HEK293 (cell line): ENCODE measurements around the gene RAB8A.
A peak's percentile ranks its signal among the peaks of the same experiment; 100 is the strongest.

Experiments used
- CTCF ChIP-seq: fragments of 450-650 bp; formaldehyde crosslinking; IDR thresholded peaks from 2 replicates; pipeline ENCODE4 v1.5.1; 2016; ENCODE audit warnings: missing biosample characterization, missing genetic modification characterization
- EGR2 ChIP-seq: fragments of 450-650 bp; formaldehyde crosslinking; IDR thresholded peaks from 2 replicates; pipeline ENCODE4 v1.5.1; 2016; ENCODE audit warnings: low read depth, missing biosample characterization, missing genetic modification characterization
- GLI4 ChIP-seq: fragments of 450-650 bp; formaldehyde crosslinking; IDR thresholded peaks from 2 replicates; pipeline ENCODE4 v1.5.1; 2016; ENCODE audit warnings: missing biosample characterization, missing genetic modification characterization
- HOXD13 ChIP-seq: sonication (generic); formaldehyde crosslinking; IDR thresholded peaks from 2 replicates; pipeline ENCODE4 v1.8.0; 2022; ENCODE audit warnings: missing genetic modification reagents, borderline replicate concordance
- KLF10 ChIP-seq: fragments of 450-650 bp; IDR thresholded peaks from 2 replicates; pipeline ENCODE4 v1.5.1; 2018; ENCODE audit warnings: missing biosample characterization, mild to moderate bottlenecking, missing genetic modification characterization
- KLF16 ChIP-seq: fragments of 450-650 bp; formaldehyde crosslinking; IDR thresholded peaks from 2 replicates; pipeline ENCODE4 v1.5.1; 2017; ENCODE audit warnings: missing biosample characterization, missing genetic modification characterization
- PBX3 ChIP-seq: sonication (generic); formaldehyde crosslinking; IDR thresholded peaks from 2 replicates; pipeline ENCODE4 v1.8.1; 2022; ENCODE audit warnings: mild to moderate bottlenecking, moderate library complexity, missing genetic modification reagents
- REPIN1 ChIP-seq: fragments of 450-650 bp; formaldehyde crosslinking; IDR thresholded peaks from 2 replicates; pipeline ENCODE4 v1.5.1; 2017; ENCODE audit warnings: missing biosample characterization, missing genetic modification characterization, low read depth
- ZBTB10 ChIP-seq: fragments of 450-650 bp; formaldehyde crosslinking; IDR thresholded peaks from 2 replicates; pipeline ENCODE4 v1.5.1; 2016; ENCODE audit warnings: missing biosample characterization, missing genetic modification characterization
- ZBTB20 ChIP-seq: fragments of 450-650 bp; formaldehyde crosslinking; IDR thresholded peaks from 2 replicates; pipeline ENCODE4 v1.5.1; 2016; ENCODE audit warnings: missing biosample characterization, missing genetic modification characterization
- ZBTB26 ChIP-seq: fragments of 450-650 bp; formaldehyde crosslinking; optimal IDR thresholded peaks from 2 replicates; pipeline ENCODE3; 2016; ENCODE audit warnings: missing biosample characterization, mild to moderate bottlenecking, missing genetic modification characterization
- ZFP69B ChIP-seq: fragments of 450-650 bp; formaldehyde crosslinking; IDR thresholded peaks from 2 replicates; pipeline ENCODE4 v1.5.1; 2016; ENCODE audit warnings: missing biosample characterization, missing genetic modification characterization
- ZNF174 ChIP-seq: fragments of 450-650 bp; formaldehyde crosslinking; IDR thresholded peaks from 2 replicates; pipeline ENCODE4 v1.5.0; 2017; ENCODE audit warnings: missing biosample characterization, mild to moderate bottlenecking, missing genetic modification characterization
- ZNF18 ChIP-seq: fragments of 450-650 bp; formaldehyde crosslinking; IDR thresholded peaks from 2 replicates; pipeline ENCODE4 v1.5.1; 2016; ENCODE audit warnings: missing biosample characterization, missing genetic modification characterization
- ZNF248 ChIP-seq: fragments of 450-650 bp; formaldehyde crosslinking; IDR thresholded peaks from 2 replicates; pipeline ENCODE4 v1.5.1; 2017; ENCODE audit warnings: missing biosample characterization, missing genetic modification characterization
- ZNF274 ChIP-seq, 2 experiments: fragments of 200-500 bp in 1 of 2; fragments of 450-650 bp in 1 of 2; sonication (Bioruptor generic) in 1 of 2; formaldehyde crosslinking in 1 of 2; IDR thresholded peaks; 2 replicates each; pipeline versions ENCODE4 v1.5.1 to v1.6.1; 2014 to 2016; ENCODE audit warnings: borderline replicate concordance in 1 of 2, inconsistent platforms in 1 of 2, low read length in 1 of 2, missing biosample characterization in 1 of 2, missing genetic modification characterization in 1 of 2
- ZNF341 ChIP-seq: fragments of 450-650 bp; formaldehyde crosslinking; IDR thresholded peaks from 2 replicates; pipeline ENCODE4; 2016; ENCODE audit warnings: low read depth, missing biosample characterization, missing genetic modification characterization
- ZNF366 ChIP-seq: fragments of 450-650 bp; formaldehyde crosslinking; conservative IDR thresholded peaks from 2 replicates; pipeline ENCODE4 v1.5.1; 2016; ENCODE audit warnings: missing biosample characterization, missing genetic modification characterization
- ZNF449 ChIP-seq: fragments of 450-650 bp; formaldehyde crosslinking; IDR thresholded peaks from 2 replicates; pipeline ENCODE4 v1.5.1; 2017; ENCODE audit warnings: missing biosample characterization, mild to moderate bottlenecking, missing genetic modification characterization, moderate library complexity
- ZNF561 ChIP-seq: fragments of 450-650 bp; IDR thresholded peaks from 2 replicates; pipeline ENCODE4 v1.5.1; 2018; ENCODE audit warnings: missing biosample characterization, missing genetic modification characterization, borderline replicate concordance
- ZNF571 ChIP-seq: fragments of 450-650 bp; formaldehyde crosslinking; IDR thresholded peaks from 2 replicates; pipeline ENCODE4 v1.5.0; 2017; ENCODE audit warnings: missing biosample characterization, missing genetic modification characterization
- ZNF580 ChIP-seq: fragments of 450-650 bp; formaldehyde crosslinking; IDR thresholded peaks from 2 replicates; pipeline ENCODE4 v1.5.1; 2016; ENCODE audit warnings: missing biosample characterization, missing genetic modification characterization
- ZNF639 ChIP-seq: fragments of 450-650 bp; formaldehyde crosslinking; IDR thresholded peaks from 2 replicates; pipeline ENCODE4 v1.5.1; 2016; ENCODE audit warnings: missing biosample characterization, missing genetic modification characterization
- ZNF785 ChIP-seq: fragments of 450-650 bp; formaldehyde crosslinking; IDR thresholded peaks from 2 replicates; pipeline ENCODE4 v1.5.1; 2016; ENCODE audit warnings: missing biosample characterization, missing genetic modification characterization
- ZNF791 ChIP-seq: fragments of 450-650 bp; formaldehyde crosslinking; IDR thresholded peaks from 2 replicates; pipeline ENCODE4 v1.5.1; 2016; ENCODE audit warnings: missing biosample characterization, missing genetic modification characterization
- ZNF843 ChIP-seq: fragments of 450-650 bp; formaldehyde crosslinking; IDR thresholded peaks from 2 replicates; pipeline ENCODE4 v1.5.1; 2016; ENCODE audit warnings: missing biosample characterization, missing genetic modification characterization
- ZXDB ChIP-seq: fragments of 450-650 bp; formaldehyde crosslinking; IDR thresholded peaks from 2 replicates; pipeline ENCODE4 v1.5.1; 2016; ENCODE audit warnings: missing biosample characterization, missing genetic modification characterization

RAB8A gene

GRCh38 chr19:16111160-16111908 lies at the start of gene RAB8A (continued):
- TF ChIP-seq PBX3 (CRISPR knock-in tag) (peak; percentile 99), ZNF791 (tag by site-specific recombination) (no peak), ZFP69B (tag by site-specific recombination) (peak; percentile 77), ZNF785 (tag by site-specific recombination) (peak; percentile 78; the same call in 1 of the 2 replicates), ZNF571 (tag by site-specific recombination) (no peak), ZNF639 (tag by site-specific recombination) (no peak; the same call in 1 of the 2 replicates), ZNF274 (IDR thresholded peaks at IDR 0.05; ENCODE audit: low read length) (no peak), ZNF274 (tag by site-specific recombination; IDR thresholded peaks at IDR 0.05; ENCODE audit: borderline replicate concordance) (no peak), KLF16 (peak; percentile 67; the same call in 1 of the 2 replicates), GLI4 (tag by site-specific recombination) (peak; percentile 83; the same call in 1 of the 2 replicates), REPIN1 (tag by site-specific recombination) (peak; percentile 27; the same call in 1 of the 2 replicates), ZXDB (tag by site-specific recombination) (peak; percentile 93), ZNF341 (tag by site-specific recombination) (no peak), KLF10 (tag by site-specific recombination) (peak; percentile 71), ZNF449 (no peak), ZNF366 (peak; percentile 61), ZNF18 (tag by site-specific recombination) (0 out of 2 replicates have a peak, but pooled peaks have one; percentile 8), ZBTB26 (peak; percentile 99), ZNF580 (peak; percentile 94), ZBTB20 (tag by site-specific recombination) (peak; percentile 40; the same call in 1 of the 2 replicates), HOXD13 (no peak), ZBTB10 (tag by site-specific recombination) (peak; percentile 78; the same call in 1 of the 2 replicates), ZNF561 (peak; percentile 85), ZNF174 (tag by site-specific recombination) (no peak), CTCF (tag by site-specific recombination) (peak; percentile 98), EGR2 (tag by site-specific recombination) (peak; percentile 96), ZNF248 (tag by site-specific recombination) (no peak), ZNF843 (peak; percentile 70; the same call in 1 of the 2 replicates)
